Measurements from ENCODE around the gene LCLAT1. TPM values are rescaled to one million over a fixed set of nuclear protein-coding genes. Genes with fewer than 3 reads are reported as not detected.

LCLAT1 gene
- polyA plus RNA-seq, 1 experiment, result 25.2 TPM

DNA sequence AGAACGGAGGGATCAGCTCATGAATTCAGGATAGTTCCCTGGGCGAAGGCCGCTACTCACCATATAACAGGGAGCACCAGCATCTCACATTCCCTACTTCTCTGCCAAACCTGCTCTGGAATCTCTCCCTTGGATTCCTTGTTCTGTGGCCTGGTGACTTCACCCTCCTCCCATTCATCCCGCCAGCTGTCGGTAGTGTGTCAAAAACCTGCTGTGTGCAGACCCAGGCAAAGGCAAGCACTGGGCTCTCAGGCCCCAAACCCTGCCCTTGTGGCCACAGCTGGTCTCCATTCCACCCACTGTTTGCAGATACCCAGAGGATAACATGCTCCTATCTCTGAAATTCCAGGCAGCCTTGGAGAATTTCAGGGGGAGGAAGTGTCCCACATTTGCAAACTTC is 208.6 kb downstream of the LCLAT1 start:
- POLR2A ChIA-PET, result interaction anchor here (0.6 to 2.2 kb wide), 4 partner anchors 9 to 394 kb away, joined by 3 to 8 read pairs (median 4); no protein-coding TSS in a partner anchor
- peak; percentile 55 for DNase-seq (ENCODE audit: low read depth, low spot score)
- TF ChIP-seq, protein P1, sequence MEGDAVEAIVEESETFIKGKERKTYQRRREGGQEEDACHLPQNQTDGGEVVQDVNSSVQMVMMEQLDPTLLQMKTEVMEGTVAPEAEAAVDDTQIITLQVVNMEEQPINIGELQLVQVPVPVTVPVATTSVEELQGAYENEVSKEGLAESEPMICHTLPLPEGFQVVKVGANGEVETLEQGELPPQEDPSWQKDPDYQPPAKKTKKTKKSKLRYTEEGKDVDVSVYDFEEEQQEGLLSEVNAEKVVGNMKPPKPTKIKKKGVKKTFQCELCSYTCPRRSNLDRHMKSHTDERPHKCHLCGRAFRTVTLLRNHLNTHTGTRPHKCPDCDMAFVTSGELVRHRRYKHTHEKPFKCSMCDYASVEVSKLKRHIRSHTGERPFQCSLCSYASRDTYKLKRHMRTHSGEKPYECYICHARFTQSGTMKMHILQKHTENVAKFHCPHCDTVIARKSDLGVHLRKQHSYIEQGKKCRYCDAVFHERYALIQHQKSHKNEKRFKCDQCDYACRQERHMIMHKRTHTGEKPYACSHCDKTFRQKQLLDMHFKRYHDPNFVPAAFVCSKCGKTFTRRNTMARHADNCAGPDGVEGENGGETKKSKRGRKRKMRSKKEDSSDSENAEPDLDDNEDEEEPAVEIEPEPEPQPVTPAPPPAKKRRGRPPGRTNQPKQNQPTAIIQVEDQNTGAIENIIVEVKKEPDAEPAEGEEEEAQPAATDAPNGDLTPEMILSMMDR (IDR thresholded peaks at IDR 0.05; ENCODE audit: low read depth, low read length), result peak; percentile 12; the same call in 1 of the 2 replicates
- CTCF ChIA-PET, result interaction anchor here (1.2 to 2.5 kb wide), 3 partner anchors 31 to 447 kb away, joined by 5 to 10 read pairs (median 6); no protein-coding TSS in a partner anchor
- H3K9me3 ChIP-seq (ENCODE audit: control insufficient read depth, insufficient read depth, low read length), result no peaks in the 10 kb centered on the region
- H3K27me3 ChIP-seq (ENCODE audit: control insufficient read depth, insufficient read depth, low read length), result no peaks in the 10 kb centered on the region
- no peak overlapping the region for H3K4me3 ChIP-seq (ENCODE audit: low read depth, low read length)
- H3K27ac ChIP-seq (ENCODE audit: low read depth, low read length), result peak overlapping the region; percentile 70

GRCh38 chr2:30656079-30656478 is 209.0 kb downstream of the LCLAT1 start:
- Histone ChIP-seq H3K4me3 (ENCODE audit: low read depth, low read length) (no peak overlapping the region), H3K27me3 (ENCODE audit: control insufficient read depth, insufficient read depth, low read length) (no peaks in the 10 kb centered on the region), H3K9me3 (ENCODE audit: control insufficient read depth, insufficient read depth, low read length) (no peaks in the 10 kb centered on the region), H3K27ac (ENCODE audit: low read depth, low read length) (peak overlapping the region; percentile 70)
- DNase-seq (ENCODE audit: low read depth, low spot score), result no peak
- TF ChIP-seq, protein P1 (IDR thresholded peaks at IDR 0.05; ENCODE audit: low read depth, low read length), result no peak
- ChIA-PET CTCF (interaction anchor here (1.2 to 2.5 kb wide), 2 partner anchors 55 to 448 kb away, joined by 6 to 10 read pairs; no protein-coding TSS in a partner anchor), POLR2A (interaction anchor here (0.5 to 2.2 kb wide), 3 partner anchors 10 to 292 kb away, joined by 3 to 8 read pairs (median 4); no protein-coding TSS in a partner anchor)

DNA sequence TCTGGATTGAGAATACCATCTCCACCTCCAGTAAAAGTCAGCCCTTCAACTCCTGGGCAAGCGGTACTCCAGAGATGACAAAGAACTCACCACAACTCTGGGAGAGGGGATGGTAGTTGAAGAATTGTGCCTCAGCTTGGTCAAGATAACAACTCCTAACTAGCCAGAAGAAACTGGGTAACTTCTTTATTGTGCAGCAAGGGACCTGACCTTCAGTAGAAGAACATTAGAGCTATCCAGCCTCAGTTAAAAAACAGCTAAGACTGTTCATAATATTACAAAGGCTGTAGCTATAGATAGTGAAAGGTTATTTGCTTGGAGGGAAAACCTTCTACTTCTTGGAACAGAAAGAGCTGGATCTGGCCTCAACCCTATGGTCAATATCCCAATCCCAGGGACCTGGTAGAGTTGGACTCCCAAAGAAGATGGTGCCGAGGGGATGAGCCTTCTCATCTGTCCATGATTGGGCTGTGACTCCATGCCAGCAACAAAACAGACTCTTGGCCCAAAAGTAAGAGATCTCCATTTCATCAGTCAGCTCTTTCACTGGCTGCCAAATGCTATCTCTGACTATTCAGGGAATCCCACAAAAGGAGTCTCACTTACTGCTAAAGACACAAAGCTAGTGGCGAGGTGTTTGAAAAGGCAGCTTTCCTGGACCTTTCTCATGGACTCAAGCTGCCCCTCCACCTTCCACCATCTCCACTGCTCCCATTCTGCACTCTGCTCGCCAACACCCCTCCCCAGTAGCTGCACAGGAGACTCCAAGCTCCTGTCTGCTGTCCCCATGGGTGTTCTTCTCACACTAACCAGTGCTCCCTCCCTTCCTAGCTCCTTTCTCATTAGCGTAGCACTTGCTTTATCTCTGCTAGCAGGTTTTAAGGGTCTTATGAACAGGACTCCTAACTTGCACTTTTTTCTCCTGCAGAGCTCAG is 214.4 kb downstream of the LCLAT1 start:
- POLR2A ChIA-PET, result interaction anchor here (0.6 to 1.0 kb wide), 2 partner anchors 33 to 429 kb away, joined by 3 to 5 read pairs; no protein-coding TSS in a partner anchor
- TF ChIP-seq, protein P1 (IDR thresholded peaks at IDR 0.05; ENCODE audit: low read depth, low read length), result no peak
- CTCF ChIA-PET, result interaction anchor here (0.6 to 1.9 kb wide), 4 partner anchors 50 to 496 kb away, joined by 3 to 8 read pairs (median 4); no protein-coding TSS in a partner anchor
- no peaks in the 10 kb centered on the region for H3K27me3 ChIP-seq (ENCODE audit: control insufficient read depth, insufficient read depth, low read length)
- no peaks in the 10 kb centered on the region for H3K9me3 ChIP-seq (ENCODE audit: control insufficient read depth, insufficient read depth, low read length)
- no peak overlapping the region for H3K4me3 ChIP-seq (ENCODE audit: low read depth, low read length)
- no peak for DNase-seq (ENCODE audit: low read depth, low spot score)
- no peak overlapping the region for H3K27ac ChIP-seq (ENCODE audit: low read depth, low read length)

- TF ChIP-seq, protein P1 (IDR thresholded peaks at IDR 0.05; ENCODE audit: low read depth, low read length), result no peak
- POLR2A ChIA-PET, result no interaction called here
- Histone ChIP-seq H3K9me3 (ENCODE audit: control insufficient read depth, insufficient read depth, low read length) (no peaks in the 10 kb centered on the region), H3K4me3 (ENCODE audit: low read depth, low read length) (no peak overlapping the region), H3K27me3 (ENCODE audit: control insufficient read depth, insufficient read depth, low read length) (no peaks in the 10 kb centered on the region), H3K27ac (ENCODE audit: low read depth, low read length) (peak overlapping the region; percentile 31)
- DNase-seq (ENCODE audit: low read depth, low spot score), result no peak
- CTCF ChIA-PET, result interaction anchor here (0.7 to 1.9 kb wide), 4 partner anchors 49 to 497 kb away, joined by 3 to 8 read pairs (median 4); no protein-coding TSS in a partner anchor
These were observed 215.5 kb downstream of the LCLAT1 start for GRCh38 chr2:30662268-30663131.
